Activated CD8-positive, alpha-beta memory T cell treated with anti-CD3 and anti-CD28 coated beads, Interleukin-2, amount 50 U/mL, for 1 hour (primary cell): ENCODE results near the gene RAP1GAP.

Experiments used
- DNase-seq: peaks from one replicate; pipeline ENCODE4 v3.0.0-alpha.2; 2020; ENCODE audit errors: extremely low read depth

The RAP1GAP gene

GRCh38 chr1:21669258-21670058 is at the start of gene RAP1GAP:
RAP1GAP (minus strand) TSS chr1:21669357; CDS start chr1:21620032, 49,325 bp downstream.
- no peak for DNase-seq

- DNase-seq: no peak
Measured at GRCh38 chr1:21716169-21716568, 47.0 kb upstream of the RAP1GAP start.

DNA sequence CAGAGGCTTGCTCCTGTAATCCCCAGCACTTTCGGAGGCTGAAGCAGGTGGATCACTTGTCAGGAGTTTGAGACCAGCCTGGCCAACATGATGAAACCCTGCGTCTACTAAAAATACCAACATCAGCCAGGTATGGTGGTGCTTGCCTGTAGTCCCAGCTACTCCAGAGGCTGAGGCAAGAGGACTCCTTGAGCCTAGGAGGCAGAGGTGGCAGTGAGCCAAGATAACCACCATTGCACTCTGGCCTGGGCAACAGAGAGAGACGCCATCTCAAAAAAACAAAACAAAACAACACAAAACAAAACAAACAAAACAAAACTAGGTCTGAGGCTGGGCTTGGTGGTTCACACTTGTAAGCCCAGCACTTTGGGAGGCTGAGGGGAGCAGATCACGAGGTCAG is 38.7 kb upstream of the RAP1GAP start:
- DNase-seq: no peak

DNA sequence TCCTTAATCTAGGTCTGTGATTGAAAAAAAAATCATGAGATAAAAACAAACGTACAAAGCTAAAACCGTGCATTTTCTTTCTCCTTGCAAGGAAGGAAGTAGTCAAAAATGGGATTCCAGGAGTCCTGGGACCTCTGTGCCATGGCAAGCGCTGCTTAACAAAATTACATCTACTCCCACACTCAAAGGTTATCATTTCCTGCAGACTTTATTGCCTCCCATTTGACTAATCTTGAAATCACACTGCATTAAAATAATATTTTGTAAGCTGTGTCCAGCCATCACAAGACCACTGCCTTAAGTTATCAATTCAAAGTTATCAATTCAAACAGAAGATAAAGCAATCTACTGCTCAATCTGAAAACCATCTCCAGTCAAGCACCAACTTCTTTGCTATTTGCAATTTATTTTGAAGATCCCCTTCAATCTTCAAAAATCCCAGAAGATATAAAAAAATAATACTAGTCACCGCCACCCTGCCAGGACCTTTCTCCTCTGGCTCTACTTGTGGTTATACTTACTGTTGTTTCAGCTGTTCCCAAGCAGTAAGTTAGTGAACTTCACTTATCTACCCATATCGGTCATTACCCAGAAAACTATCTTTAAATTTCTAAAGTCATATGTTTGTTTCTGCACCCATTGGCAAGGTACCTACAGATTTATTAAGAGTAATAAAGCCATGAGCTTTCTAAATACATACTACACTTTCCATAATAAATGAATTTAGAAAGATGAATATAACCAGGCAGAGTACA is 38.1 kb upstream of the RAP1GAP start:
- DNase-seq: no peak

- DNase-seq: no peak
Measured at GRCh38 chr1:21706151-21706835, 37.1 kb upstream of the RAP1GAP start.

DNA sequence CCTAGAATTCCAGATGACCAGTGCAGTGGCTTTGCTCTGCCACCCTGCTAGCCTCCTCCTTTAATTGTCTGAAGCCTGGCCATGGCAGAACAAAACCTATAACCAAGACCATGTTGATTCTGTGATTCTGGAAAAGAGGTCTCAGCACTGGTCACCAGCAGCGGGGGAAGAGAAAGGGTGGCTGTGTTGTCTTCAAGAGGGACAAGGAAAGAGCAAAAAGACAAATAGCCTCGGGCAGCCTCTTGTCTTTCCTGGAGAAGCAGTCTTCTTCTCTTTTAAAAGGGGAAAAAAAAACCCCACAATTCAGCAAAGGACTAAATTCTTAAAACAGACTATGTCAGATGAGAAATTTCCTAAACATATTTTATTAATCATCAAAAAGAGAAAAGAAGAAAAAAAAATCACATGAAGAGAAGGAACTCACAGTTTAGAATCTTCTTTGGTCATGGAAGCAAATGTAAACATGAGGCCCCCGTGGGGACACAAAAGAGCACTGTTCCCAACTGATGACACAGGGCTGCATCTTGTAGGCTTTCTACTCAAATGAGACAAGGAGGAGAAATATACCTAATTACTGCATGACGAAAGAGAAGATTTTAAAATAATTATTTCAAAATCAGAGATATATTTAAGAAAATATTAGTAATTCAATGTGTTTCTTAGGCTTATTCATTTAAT is 36.3 kb upstream of the RAP1GAP start:
- DNase-seq: no peak

DNA sequence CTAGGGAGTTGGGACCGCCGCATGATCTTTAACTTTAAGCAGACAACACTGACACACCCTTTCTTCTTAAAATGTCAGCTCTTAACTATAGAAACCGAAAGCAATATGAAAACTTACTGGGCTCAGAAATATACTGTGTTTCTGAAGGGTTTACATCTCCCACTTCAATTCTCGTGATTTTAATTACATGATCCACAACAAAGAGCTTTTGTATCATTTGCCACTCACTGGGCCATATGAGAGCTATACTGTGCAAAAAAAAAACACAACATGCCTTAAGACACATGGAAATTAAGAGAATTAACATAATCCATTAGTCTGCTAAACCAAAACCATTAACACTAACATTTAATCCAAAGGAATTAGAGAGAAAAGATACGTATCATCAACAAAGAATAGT is 35.0 kb upstream of the RAP1GAP start:
- no peak for DNase-seq

- DNase-seq: no peak
Measured at GRCh38 chr1:21703318-21703963, 34.3 kb upstream of the RAP1GAP start.

DNA sequence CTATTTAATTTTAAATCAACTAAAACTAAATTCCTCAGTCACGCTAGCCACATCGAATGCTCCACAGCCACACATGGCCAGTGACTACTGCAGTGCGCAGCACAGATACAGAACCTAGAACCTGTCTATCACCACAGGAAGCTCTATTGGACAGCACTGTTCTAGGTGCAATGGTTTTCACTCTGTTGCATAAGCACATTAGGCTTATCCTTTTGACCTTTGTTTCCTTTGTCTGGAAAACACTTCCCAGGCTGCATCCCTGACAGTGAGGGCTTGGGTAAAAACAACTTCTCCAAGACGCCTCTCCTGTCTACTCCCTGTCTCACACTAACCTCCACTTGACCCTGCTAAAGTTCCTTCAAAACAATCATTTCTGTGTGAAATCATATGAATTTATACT is 33.6 kb upstream of the RAP1GAP start:
- no peak for DNase-seq

DNA sequence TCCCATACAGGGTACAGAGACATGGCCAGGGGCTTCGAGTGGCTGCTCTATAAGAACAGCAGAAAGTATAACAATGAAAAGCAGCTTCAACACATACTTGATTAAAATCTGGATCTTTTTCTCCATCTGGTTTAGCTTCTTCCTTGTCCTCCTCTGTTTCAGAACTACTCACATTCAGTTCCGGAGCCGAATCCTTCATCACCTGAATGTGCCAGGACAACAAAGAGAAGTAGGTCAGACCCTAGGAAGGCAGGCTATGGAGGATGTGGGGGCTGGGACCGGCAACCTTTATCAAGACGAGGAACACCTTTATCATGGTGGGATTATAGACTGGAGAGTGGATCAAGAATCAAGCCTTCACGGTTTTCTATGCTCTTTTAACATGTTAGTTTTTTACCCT is 32.2 kb upstream of the RAP1GAP start:
- DNase-seq: no peak

DNA sequence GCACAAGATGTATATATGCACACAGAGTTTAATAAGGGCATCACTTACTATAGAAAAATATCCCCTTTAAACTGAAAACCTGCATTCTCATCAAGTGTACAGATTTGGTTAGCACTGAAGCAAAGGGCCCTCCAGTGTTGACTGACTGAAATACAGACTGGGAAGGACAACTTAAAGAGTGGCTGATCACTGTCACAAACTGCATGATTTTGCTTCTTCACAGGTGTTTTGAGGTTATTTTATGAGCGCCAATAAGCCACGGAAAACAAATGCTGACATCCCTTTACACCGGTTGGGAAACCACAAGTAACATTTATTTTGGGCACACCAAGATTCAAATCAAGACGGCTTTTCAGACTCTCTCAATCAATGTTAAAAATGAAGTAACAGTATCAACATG is 30.9 kb upstream of the RAP1GAP start:
- DNase-seq: no peak

DNA sequence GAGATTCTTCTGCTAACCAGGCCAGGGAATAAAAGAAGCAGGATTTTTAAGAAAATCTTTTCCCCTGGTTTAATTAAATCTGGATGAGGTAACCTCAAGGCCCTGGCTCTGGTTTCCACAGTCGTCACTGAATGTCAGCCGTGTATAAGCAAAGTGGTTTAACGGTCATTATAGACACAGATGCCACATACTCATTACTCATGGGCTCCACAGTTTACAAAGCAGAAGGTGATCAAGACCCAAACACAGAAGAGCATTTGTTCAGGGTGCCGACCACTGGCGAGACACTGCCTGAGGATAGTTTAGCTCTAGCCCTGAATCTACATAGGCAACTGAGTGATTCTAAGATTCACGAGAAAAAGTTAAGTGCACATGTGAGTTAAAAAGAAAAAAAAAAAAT is 27.8 kb upstream of the RAP1GAP start:
- DNase-seq: no peak

- DNase-seq: no peak
Measured at GRCh38 chr1:21693732-21694131, 24.6 kb upstream of the RAP1GAP start.

GRCh38 chr1:21691739-21692138 is 22.6 kb upstream of the RAP1GAP start:
- no peak for DNase-seq

GRCh38 chr1:21689661-21690372 is 20.7 kb upstream of the RAP1GAP start:
- DNase-seq: no peak

DNA sequence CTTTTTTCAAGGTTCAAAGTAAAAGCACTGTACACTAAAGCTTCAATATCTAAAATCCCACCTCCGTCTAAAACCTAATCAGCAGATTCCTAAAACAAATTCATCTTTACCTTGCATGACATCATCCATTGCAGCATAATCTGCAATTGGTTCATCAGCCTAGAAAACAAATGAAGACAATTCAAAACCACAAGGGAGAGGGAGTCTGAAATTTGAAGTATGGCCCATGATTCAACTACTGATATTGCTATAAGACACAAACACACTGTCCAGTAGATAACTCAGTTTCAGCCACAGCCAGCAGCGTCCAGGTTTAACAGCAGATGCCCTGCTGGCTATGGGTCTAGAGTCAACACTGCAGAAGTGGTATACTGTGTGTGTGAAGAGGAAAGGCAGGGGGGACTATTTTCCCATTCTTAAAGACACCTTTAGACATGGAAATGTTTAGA is 17.9 kb upstream of the RAP1GAP start:
- DNase-seq: no peak

DNA sequence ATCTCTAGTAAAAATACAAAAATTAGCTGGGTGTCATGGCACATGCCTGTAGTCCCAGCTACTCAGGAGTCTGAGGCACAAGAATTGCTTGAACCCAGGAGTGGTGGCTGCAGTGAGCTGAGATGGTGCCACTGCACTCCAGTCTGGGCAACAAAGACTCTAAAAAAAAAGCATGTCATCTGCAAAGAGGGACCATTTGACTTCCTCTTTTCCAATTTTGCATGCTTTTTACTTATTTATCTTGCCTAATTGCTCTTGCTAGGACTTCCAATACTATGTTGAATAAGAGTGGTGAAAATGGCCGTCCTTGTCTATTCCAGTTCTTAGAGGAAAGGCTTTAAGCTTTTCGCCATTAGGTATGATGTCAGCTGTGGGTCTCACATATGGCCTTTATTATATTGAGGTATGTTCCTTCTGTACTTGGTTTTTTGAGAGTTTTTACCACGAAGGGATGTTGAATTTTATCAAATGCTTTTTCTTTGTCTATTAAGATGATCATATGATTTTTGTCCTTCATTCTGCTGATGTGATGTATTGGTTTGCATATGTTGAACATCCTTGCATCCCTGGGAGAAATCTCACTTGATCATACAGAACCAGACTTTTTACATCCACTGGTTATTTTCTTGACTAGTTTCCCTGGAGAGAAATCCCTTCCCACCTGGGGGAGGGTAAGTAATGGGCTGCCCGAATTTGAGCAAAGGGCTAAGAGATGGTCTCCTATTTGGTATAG is 17.0 kb upstream of the RAP1GAP start:
- no peak for DNase-seq

GRCh38 chr1:21681426-21681825 is 12.3 kb upstream of the RAP1GAP start:
- DNase-seq: no peak

GRCh38 chr1:21680918-21681317 is 11.8 kb upstream of the RAP1GAP start:
- DNase-seq: no peak

DNA sequence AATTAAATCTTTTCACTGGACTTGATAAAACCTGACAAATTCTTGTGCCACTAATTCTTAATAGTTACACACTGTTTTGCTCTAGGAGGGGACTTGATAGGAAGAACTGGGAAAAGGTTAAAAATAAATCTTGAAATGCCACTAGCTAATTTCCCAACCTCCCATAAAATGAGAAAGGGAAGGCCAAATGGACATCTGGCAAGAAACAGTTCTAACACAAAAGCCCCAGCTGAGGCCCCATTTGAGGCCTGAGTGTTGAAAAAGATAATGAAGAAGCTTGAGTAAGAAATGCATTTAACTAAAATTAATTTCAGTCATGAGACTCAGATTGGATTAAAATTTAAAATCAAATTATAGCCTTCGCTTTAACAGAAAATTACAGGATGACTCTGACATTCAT is 11.2 kb upstream of the RAP1GAP start:
- DNase-seq: no peak
